ENCODE results near the gene PLEKHN1.

Gene PLEKHN1

DNA sequence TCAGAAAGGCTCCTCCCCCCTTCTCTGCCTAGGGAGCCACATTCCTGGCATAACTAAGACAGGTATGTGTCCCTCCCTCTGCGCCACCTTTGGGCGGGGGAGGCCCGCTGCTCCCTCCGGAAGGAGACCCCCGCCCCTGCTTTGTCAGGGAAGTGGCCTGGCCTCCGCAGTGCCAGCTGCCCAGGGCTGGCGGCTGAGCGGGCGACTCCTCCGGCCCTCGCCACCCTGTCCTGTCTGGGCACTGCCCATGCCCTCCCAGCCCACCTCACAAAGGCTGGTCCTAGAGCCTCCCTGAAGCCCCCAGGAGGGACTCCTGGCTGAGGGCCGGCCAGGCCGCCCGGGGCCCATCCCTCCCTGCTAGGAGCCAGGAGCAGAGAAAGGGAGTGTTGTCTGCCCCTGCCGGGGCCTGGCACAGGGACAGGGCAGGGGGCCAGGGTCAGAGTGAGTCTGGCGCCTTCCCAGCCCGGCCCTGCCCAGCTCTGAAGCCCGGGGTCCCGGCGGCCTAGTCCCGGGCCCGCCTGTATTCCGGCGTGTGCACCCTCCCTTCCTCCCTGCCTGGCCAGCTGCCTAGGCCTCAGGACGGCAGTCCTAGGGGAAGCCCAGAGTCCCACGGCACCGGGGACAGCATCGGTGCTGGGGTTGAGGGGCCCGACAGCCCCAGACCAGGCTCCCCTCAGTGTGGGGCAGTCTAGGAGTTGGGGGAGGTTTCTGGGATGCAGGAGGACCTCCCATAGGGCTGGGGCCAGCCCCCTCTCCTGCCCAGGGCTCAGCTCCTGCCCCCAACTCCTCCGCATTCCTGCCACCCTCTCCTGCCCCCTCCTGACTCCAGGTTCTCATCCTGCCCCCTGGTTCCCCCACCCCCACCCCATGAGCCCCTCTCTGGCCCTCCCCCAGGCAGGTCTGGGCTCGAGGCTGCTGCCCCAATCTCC, 58.8 kb downstream of the PLEKHN1 start:
- peak; percentile 67 for DNase-seq (ENCODE audit: low spot score)

Data from iPS-NIHi11 (cell line).